ENCODE data around the gene CD93.

The CD93 gene

DNA sequence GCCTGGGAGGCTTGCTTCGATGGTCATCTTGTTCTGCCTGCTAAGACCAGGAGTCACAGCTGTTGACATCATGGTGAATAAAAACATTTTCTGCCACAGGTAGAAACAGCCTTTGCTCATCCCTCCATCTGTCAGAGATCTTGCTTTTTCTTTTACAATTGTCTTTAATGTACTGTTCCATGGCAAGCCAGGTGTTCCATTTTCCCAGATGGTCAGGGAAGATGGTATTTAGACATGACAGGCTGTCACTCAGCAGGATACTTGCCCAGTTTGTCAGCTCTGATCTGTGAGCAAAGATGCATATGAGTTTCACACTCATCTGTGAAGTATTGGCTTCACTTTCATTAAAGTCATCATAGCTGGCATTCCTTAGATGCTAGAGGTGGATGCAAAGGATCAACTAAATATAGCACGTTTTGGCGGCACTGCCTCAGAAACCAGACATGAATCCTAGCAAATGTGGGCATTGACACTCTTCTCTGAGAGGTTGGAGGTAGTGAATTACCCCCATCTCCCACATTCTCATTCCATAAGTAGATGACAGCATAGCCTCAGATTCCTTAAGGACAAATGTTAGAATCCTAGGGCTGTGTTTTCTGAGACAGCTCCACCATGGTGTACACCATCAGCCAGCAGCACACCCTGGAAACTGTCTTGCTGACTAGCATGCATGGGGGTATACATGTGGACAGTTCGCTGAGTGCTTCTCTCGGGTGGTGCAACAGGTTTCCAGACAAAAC is 46.8 kb downstream of the CD93 start:
- in situ Hi-C loops (cut with MboI; ENCODE audit: low sequenced_read_pairs) = no loop called here

DNA sequence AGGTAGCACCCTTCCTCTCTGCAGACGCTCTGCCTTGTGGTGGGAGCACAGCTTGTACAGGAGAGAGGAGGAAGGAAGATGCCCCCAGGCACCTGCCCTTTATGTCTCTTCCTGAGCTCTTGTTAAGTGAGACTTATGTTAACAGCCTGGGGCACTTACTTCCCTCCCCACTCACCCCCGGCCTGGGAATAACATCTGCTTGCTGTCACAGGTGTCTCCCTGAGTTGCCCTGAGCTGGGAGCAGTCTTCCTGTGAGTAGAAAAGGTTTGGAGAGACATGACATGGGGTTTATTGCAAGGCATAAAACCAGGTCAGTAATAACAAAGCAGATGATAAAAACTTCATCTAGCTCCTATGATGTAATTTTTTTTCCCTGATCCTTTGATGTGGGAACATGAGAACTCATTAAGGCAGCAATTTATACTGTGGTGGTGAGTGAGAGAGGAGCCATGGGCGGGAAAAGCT is 49.1 kb downstream of the CD93 start:
- in situ Hi-C loops (cut with MboI; ENCODE audit: low sequenced_read_pairs) = no loop called here

DNA sequence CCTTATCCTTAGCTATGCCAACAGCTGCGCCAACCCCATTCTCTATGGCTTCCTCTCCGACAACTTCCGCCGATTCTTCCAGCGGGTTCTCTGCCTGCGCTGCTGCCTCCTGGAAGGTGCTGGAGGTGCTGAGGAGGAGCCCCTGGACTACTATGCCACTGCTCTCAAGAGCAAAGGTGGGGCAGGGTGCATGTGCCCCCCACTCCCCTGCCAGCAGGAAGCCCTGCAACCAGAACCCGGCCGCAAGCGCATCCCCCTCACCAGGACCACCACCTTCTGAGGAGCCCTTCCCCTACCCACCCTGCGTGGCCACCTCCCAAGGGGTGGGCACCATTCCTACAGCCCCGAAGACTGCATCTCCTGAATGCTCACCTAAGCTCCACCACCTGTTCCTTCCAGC is 49.8 kb downstream of the CD93 start:
- in situ Hi-C loops (cut with MboI; ENCODE audit: low sequenced_read_pairs) = no loop called here

DNA sequence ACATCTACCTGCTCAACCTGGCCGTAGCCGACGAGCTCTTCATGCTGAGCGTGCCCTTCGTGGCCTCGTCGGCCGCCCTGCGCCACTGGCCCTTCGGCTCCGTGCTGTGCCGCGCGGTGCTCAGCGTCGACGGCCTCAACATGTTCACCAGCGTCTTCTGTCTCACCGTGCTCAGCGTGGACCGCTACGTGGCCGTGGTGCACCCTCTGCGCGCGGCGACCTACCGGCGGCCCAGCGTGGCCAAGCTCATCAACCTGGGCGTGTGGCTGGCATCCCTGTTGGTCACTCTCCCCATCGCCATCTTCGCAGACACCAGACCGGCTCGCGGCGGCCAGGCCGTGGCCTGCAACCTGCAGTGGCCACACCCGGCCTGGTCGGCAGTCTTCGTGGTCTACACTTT is 50.4 kb downstream of the CD93 start:
- in situ Hi-C loops (cut with MboI; ENCODE audit: low sequenced_read_pairs) = no loop called here

DNA sequence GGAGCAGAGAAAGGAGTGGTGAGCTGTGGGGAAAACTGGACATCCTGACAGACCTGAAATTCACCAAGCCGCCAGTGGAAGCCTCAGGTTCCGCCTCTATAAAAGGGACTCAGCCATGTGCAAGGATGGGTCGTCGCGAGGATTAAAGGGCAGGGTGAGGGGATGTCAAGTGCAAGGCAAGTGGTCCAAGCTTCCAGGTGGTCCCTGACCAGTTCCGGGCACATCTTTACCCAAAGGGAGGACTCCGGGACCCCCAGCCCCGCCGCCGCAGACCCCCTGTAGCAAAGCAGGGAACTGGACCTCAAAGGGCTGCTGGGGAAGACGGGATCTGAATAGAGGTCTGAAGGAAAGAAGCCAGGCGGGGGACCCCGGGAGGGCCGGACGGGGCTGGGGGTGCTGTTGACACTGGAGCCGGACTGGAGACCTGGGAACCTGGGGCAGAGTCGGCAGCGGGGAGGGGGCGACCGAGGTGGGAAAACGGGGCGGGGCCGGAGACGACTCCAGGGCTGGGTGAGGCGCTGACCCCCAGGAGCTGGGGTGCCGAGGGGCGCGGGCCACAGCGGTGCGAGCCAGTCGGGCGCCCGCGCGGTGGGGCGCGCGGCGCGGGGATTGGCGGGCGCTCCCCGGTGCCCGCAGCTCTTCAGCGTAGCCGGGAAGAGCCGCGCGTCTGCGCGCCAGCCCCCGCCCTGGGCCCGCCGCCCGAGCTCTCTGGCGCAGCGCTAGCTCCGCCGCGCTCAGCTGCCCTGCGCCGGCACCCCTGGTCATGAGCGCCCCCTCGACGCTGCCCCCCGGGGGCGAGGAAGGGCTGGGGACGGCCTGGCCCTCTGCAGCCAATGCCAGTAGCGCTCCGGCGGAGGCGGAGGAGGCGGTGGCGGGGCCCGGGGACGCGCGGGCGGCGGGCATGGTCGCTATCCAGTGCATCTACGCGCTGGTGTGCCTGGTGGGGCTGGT is 51.1 kb downstream of the CD93 start, which contains the start of gene SSTR4:
Gene SSTR4, plus strand, starts transcription at position 592 of the 951 bp plus-strand sequence. Its CDS starts 172 bp downstream, at position 764.
- in situ Hi-C loops (cut with MboI; ENCODE audit: low sequenced_read_pairs) = no loop called here

DNA sequence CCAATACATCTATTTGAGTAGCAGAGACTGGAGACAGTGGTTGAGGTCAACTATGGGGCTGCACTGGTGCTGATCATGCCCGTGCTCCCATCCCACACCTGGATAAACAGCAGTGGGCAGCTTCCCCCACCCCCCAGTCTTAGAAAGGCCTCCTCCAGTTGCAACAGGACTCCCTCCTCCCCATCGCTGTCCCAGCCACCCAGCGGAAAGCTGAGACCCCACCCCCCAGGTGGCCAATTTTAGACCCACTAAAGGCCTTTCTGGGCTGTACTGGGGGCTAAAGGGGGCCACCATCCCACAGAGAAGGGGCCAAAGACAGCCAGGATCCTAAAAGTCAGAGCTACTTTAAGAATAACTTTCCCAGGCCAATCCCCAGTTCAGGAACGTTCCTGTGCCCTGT is 52.2 kb downstream of the CD93 start:
- in situ Hi-C loops (cut with MboI; ENCODE audit: low sequenced_read_pairs) = no loop called here

DNA sequence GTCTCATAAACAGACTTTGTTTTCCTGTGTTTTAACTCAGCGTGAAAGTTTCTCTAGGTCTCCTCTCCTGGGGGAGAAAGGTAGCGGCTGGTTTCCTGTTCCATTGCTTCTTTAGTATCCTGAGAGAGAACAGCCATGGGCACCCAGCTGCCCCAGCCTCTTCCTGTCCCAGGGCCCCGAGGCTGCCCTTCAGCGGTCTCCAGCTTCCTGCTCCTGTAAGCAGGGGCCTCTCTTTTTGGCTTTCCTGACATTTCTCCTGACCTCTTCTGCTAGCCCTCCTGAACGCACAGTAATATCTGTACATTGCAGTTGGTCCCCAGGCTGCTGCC is 53.4 kb downstream of the CD93 start:
- in situ Hi-C loops (cut with MboI; ENCODE audit: low sequenced_read_pairs) = no loop called here

DNA sequence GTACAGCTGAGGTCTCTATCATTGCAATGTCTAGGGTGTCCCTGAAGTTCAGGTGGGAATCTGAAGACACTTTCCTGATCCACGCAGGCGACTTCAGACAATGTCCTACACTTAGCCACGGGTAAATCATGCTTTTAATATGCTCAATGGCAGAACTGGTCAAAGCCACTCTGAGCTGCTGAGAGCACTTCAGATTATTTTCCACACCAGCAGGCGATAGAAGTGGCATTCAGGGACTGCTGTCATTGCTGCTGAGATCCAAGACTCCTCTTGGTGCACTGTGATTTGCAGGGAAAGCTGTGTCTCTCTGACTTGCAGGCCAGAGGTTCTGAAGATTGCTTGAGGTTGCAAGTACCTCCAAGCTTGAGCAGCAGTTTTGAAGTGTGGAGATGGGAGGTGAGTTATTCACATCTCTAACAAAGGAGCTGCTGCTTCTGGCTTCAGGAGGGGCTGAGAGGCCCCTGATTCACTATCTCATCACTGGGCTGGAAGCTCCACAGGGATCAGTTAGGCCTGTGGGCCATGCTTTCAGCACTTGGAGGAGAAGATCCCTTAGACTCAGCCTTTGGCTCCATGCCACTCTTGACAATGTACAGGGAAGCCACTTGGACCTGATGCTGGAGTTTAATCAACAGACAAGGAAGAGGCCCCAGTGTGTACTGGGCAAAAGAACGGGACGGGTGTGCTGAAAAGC is 53.9 kb downstream of the CD93 start:
- in situ Hi-C loops (cut with MboI; ENCODE audit: low sequenced_read_pairs) = no loop called here

DNA sequence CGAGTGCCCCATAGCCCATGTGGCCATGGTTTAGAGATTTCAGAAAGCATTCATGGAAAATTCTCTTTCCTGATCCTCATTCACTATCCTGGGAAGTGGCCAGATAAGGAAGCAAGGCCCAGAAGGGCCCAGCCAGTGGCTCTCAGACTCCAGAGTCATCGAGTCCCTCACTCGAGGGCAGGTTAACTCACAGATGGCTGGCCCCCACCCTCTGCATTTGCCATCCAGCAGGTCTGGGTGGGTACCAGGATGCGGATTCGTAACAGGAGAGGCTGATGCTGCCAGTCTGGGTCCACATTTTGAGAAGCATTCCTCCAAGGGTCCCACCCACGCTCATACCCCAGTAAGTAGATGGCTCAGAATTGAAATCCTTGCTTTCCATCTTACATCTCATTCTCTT is 54.8 kb downstream of the CD93 start:
- in situ Hi-C loops (cut with MboI; ENCODE audit: low sequenced_read_pairs) = no loop called here
